ENCODE data around the gene CSRP3. TPM values are rescaled to one million over a fixed set of nuclear protein-coding genes. Genes with fewer than 3 reads are reported as not detected.

CSRP3 gene
- total and polyA plus RNA-seq, 2 experiments from 2014 or later: not detected

DNA sequence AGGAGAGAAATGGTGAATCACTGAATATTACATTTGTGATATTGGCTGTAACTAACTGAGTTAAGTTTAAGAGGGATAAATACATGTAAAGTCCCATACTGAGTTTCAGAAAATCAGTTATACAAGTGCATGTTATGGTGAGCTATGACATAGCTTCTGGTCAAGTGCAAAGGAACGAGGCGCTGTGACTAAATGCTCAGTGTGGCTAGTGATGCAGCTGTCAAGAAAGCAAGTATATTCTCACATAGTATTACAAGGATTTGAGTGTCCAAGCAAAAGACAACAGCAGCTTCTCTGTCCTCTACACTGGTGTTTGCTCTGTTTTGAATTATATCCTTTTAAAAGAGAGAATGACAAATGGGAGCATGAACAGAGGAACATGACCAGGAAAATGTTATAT, 40.1 kb downstream of the CSRP3 start:
- ATAC-seq (no peak), DNase-seq (ENCODE audit: low spot score) (no peak)
- Histone ChIP-seq H3K27me3 (ENCODE audit: insufficient read depth) (no peaks in the 10 kb centered on the region), H3K4me1 (ENCODE audit: insufficient read depth) (no peaks in the 10 kb centered on the region), H3K79me2 (replicated peaks; ENCODE audit: insufficient read depth) (no peaks in the 10 kb centered on the region), H2AFZ (no peak overlapping the region), H3F3A (replicated peaks; ENCODE audit: low read depth) (no peaks in the 10 kb centered on the region), H3K4me3 (no peak overlapping the region), H4K20me1 (replicated peaks; ENCODE audit: insufficient read depth) (0 out of 2 replicates have a peak, but pooled peaks cover 3% of the 10 kb centered on the region), H3K36me3 (ENCODE audit: insufficient read depth) (peaks cover 8% of the 10 kb centered on the region), H3K27ac (ENCODE audit: low read depth) (no peak overlapping the region), H3K9me2 (ENCODE audit: insufficient read depth) (no peaks in the 10 kb centered on the region), H3K4me2 (no peak overlapping the region)
- H3K4me1 Mint-ChIP-seq: peaks cover 4% of the 10 kb centered on the region; the same call in 2 of the 3 replicates
- no peak overlapping the region for H3K4me3 Mint-ChIP-seq
- TF ChIP-seq, protein P1, sequence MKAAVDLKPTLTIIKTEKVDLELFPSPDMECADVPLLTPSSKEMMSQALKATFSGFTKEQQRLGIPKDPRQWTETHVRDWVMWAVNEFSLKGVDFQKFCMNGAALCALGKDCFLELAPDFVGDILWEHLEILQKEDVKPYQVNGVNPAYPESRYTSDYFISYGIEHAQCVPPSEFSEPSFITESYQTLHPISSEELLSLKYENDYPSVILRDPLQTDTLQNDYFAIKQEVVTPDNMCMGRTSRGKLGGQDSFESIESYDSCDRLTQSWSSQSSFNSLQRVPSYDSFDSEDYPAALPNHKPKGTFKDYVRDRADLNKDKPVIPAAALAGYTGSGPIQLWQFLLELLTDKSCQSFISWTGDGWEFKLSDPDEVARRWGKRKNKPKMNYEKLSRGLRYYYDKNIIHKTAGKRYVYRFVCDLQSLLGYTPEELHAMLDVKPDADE (IDR thresholded peaks at IDR 0.05): no peak
- TF ChIP-seq JUNB (IDR thresholded peaks at IDR 0.05; ENCODE audit: unreplicated experiment): no peak
- no peaks in the 10 kb centered on the region for H3K27me3 Mint-ChIP-seq (ENCODE audit: insufficient read depth, low read depth, poor library complexity)
- peaks cover 8% of the 10 kb centered on the region; the same call in 2 of the 3 replicates for H3K36me3 Mint-ChIP-seq (ENCODE audit: low read depth)
- H3K9me3 Mint-ChIP-seq: no peaks in the 10 kb centered on the region
- H3K27ac Mint-ChIP-seq: no peak overlapping the region

DNA sequence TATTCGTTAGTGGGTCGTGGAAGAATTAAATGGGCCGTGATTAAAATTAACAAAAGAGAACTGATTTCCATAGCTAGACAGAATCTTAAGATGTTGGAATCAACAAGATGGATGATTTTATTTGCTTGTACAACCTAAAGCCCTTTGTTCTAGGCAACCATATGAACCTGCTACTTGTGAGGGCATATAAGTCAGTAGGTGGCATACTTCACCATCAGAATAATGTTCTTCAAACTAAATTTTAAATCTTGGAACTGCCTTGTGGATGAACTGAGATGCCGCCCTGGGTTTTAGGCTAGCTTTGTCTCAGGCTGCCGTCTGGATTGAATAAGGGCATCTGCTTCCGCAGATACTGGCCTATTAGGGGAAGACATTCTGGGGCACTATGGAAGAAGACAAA, 40.9 kb downstream of the CSRP3 start:
- no peaks in the 10 kb centered on the region for H3F3A ChIP-seq (replicated peaks; ENCODE audit: low read depth)
- H3K79me2 ChIP-seq (replicated peaks; ENCODE audit: insufficient read depth): no peaks in the 10 kb centered on the region
- no peaks in the 10 kb centered on the region for H3K9me3 Mint-ChIP-seq
- H3K36me3 ChIP-seq (ENCODE audit: insufficient read depth): peaks cover 6% of the 10 kb centered on the region
- no peaks in the 10 kb centered on the region for H3K27me3 ChIP-seq (ENCODE audit: insufficient read depth)
- no peak for ATAC-seq
- no peaks in the 10 kb centered on the region for H3K27me3 Mint-ChIP-seq (ENCODE audit: insufficient read depth, low read depth, poor library complexity)
- no peak overlapping the region for H3K27ac Mint-ChIP-seq
- no peak overlapping the region for H3K27ac ChIP-seq (ENCODE audit: low read depth)
- H2AFZ ChIP-seq: no peak overlapping the region
- no peak overlapping the region for H3K4me3 ChIP-seq
- H3K4me1 ChIP-seq (ENCODE audit: insufficient read depth): no peaks in the 10 kb centered on the region
- no peak overlapping the region for H3K4me3 Mint-ChIP-seq
- peaks cover 3% of the 10 kb centered on the region; the same call in 2 of the 3 replicates for H3K36me3 Mint-ChIP-seq (ENCODE audit: low read depth)
- H3K4me2 ChIP-seq: no peak overlapping the region
- H3K9me2 ChIP-seq (ENCODE audit: insufficient read depth): no peaks in the 10 kb centered on the region
- 0 out of 2 replicates have a peak, but pooled peaks cover 3% of the 10 kb centered on the region for H4K20me1 ChIP-seq (replicated peaks; ENCODE audit: insufficient read depth)
- peaks cover 4% of the 10 kb centered on the region; the same call in 2 of the 3 replicates for H3K4me1 Mint-ChIP-seq
- no peak for DNase-seq (ENCODE audit: low spot score)
- TF ChIP-seq POLR2AphosphoS5 (IDR thresholded peaks at IDR 0.05; ENCODE audit: low read depth) (no peak), STAT1 (IDR thresholded peaks at IDR 0.05; ENCODE audit: unreplicated experiment) (no peak), EZH2 (IDR thresholded peaks at IDR 0.05; ENCODE audit: low read depth, unreplicated experiment) (no peak), ZNF114 (CRISPR knock-in tag; IDR thresholded peaks at IDR 0.05) (no peak), ZNF331 (CRISPR knock-in tag; IDR thresholded peaks at IDR 0.05; ENCODE audit: low read depth) (no peak), EZH2phosphoT487 (IDR thresholded peaks at IDR 0.05; ENCODE audit: unreplicated experiment) (no peak)
- TF ChIP-seq, protein P2, sequence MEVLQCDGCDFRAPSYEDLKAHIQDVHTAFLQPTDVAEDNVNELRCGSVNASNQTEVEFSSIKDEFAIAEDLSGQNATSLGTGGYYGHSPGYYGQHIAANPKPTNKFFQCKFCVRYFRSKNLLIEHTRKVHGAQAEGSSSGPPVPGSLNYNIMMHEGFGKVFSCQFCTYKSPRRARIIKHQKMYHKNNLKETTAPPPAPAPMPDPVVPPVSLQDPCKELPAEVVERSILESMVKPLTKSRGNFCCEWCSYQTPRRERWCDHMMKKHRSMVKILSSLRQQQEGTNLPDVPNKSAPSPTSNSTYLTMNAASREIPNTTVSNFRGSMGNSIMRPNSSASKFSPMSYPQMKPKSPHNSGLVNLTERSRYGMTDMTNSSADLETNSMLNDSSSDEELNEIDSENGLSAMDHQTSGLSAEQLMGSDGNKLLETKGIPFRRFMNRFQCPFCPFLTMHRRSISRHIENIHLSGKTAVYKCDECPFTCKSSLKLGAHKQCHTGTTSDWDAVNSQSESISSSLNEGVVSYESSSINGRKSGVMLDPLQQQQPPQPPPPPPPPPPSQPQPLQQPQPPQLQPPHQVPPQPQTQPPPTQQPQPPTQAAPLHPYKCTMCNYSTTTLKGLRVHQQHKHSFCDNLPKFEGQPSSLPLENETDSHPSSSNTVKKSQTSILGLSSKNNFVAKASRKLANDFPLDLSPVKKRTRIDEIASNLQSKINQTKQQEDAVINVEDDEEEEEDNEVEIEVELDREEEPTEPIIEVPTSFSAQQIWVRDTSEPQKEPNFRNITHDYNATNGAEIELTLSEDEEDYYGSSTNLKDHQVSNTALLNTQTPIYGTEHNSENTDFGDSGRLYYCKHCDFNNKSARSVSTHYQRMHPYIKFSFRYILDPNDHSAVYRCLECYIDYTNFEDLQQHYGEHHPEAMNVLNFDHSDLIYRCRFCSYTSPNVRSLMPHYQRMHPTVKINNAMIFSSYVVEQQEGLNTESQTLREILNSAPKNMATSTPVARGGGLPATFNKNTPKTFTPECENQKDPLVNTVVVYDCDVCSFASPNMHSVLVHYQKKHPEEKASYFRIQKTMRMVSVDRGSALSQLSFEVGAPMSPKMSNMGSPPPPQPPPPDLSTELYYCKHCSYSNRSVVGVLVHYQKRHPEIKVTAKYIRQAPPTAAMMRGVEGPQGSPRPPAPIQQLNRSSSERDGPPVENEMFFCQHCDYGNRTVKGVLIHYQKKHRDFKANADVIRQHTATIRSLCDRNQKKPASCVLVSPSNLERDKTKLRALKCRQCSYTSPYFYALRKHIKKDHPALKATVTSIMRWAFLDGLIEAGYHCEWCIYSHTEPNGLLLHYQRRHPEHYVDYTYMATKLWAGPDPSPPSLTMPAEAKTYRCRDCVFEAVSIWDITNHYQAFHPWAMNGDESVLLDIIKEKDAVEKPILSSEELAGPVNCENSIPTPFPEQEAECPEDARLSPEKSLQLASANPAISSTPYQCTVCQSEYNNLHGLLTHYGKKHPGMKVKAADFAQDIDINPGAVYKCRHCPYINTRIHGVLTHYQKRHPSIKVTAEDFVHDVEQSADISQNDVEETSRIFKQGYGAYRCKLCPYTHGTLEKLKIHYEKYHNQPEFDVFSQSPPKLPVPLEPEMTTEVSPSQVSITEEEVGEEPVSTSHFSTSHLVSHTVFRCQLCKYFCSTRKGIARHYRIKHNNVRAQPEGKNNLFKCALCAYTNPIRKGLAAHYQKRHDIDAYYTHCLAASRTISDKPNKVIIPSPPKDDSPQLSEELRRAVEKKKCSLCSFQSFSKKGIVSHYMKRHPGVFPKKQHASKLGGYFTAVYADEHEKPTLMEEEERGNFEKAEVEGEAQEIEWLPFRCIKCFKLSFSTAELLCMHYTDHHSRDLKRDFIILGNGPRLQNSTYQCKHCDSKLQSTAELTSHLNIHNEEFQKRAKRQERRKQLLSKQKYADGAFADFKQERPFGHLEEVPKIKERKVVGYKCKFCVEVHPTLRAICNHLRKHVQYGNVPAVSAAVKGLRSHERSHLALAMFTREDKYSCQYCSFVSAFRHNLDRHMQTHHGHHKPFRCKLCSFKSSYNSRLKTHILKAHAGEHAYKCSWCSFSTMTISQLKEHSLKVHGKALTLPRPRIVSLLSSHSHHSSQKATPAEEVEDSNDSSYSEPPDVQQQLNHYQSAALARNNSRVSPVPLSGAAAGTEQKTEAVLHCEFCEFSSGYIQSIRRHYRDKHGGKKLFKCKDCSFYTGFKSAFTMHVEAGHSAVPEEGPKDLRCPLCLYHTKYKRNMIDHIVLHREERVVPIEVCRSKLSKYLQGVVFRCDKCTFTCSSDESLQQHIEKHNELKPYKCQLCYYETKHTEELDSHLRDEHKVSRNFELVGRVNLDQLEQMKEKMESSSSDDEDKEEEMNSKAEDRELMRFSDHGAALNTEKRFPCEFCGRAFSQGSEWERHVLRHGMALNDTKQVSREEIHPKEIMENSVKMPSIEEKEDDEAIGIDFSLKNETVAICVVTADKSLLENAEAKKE (CRISPR knock-in tag; IDR thresholded peaks at IDR 0.05): no peak
- TF ChIP-seq, protein P3, sequence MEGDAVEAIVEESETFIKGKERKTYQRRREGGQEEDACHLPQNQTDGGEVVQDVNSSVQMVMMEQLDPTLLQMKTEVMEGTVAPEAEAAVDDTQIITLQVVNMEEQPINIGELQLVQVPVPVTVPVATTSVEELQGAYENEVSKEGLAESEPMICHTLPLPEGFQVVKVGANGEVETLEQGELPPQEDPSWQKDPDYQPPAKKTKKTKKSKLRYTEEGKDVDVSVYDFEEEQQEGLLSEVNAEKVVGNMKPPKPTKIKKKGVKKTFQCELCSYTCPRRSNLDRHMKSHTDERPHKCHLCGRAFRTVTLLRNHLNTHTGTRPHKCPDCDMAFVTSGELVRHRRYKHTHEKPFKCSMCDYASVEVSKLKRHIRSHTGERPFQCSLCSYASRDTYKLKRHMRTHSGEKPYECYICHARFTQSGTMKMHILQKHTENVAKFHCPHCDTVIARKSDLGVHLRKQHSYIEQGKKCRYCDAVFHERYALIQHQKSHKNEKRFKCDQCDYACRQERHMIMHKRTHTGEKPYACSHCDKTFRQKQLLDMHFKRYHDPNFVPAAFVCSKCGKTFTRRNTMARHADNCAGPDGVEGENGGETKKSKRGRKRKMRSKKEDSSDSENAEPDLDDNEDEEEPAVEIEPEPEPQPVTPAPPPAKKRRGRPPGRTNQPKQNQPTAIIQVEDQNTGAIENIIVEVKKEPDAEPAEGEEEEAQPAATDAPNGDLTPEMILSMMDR (conservative IDR thresholded peaks at IDR 0.05; ENCODE audit: low read depth in 2 of 2): no peak
